GM12891 (cell line): ENCODE measurements around the gene PSMD10.

Source experiments
- POLR2A ChIP-seq: IDR thresholded peaks from 2 replicates; pipeline ENCODE4 v1.6.1; 2011; ENCODE audit warnings: low read depth, low read length, control low read depth
- SPI1 ChIP-seq: IDR thresholded peaks from 2 replicates; pipeline ENCODE4 v1.6.1; 2011; ENCODE audit warnings: low read depth, low read length, control low read depth

- TF ChIP-seq POLR2A (no peak), SPI1 (no peak)
Measured at GRCh38 chrX:108044554-108045256, 46.6 kb downstream of the PSMD10 start, which contains the start of gene VSIG1.
